IPS-18c (cell line): ENCODE measurements around the gene SLC22A4.

ENCODE experiments used
- H3K4me3 ChIP-seq: 2 replicates; pipeline ENCODE4 v1.7.0; 2013; ENCODE audit warnings: low read depth, mild to moderate bottlenecking, low read length, moderate library complexity; ENCODE audit not compliant: insufficient read depth
- H3K9me3 ChIP-seq: one replicate; pipeline ENCODE4 v1.6.1; 2013; ENCODE audit warnings: mild to moderate bottlenecking, low read length, moderate library complexity; ENCODE audit not compliant: control insufficient read depth, insufficient read depth

The SLC22A4 gene

GRCh38 chr5:132391870-132392269 lies 97.7 kb downstream of the SLC22A4 start:
- no peaks in the 10 kb centered on the region for H3K9me3 ChIP-seq
- H3K4me3 ChIP-seq: no peak overlapping the region

- Histone ChIP-seq H3K9me3 (no peaks in the 10 kb centered on the region), H3K4me3 (no peak overlapping the region)
Observed at GRCh38 chr5:132392411-132392810, 98.2 kb downstream of the SLC22A4 start.

- Histone ChIP-seq H3K4me3 (no peak overlapping the region), H3K9me3 (no peaks in the 10 kb centered on the region)
Observed at GRCh38 chr5:132392978-132393825, 99.0 kb downstream of the SLC22A4 start.
